Mesothelial cell of epicardium (in vitro differentiated cells): ENCODE data around the gene C12orf75. TPM values are rescaled to one million over a fixed set of nuclear protein-coding genes. Genes with fewer than 3 reads are reported as not detected.
"Not testable (repeated sequence)": the region's sequence is repeated elsewhere in the genome, so short reads cannot be mapped to it uniquely, and the experiment has no call there.

Source experiments
- DNase-seq, 2 experiments: peaks; one replicate each; pipeline ENCODE4 v3.0.0; 2021; ENCODE audit warnings: low spot score in 2 of 2; ENCODE audit not compliant: unreplicated experiment in 2 of 2
- H3K27ac Mint-ChIP-seq: 2 replicates; pipeline ENCODE4 v1.8.0; 2021; ENCODE audit warnings: mixed read lengths
- H3K27me3 Mint-ChIP-seq: 2 replicates; pipeline ENCODE4 v1.8.0; 2021; ENCODE audit warnings: low read depth, mixed read lengths
- H3K36me3 Mint-ChIP-seq: 2 replicates; pipeline ENCODE4 v1.8.0; 2021; ENCODE audit warnings: mixed read lengths
- H3K4me1 Mint-ChIP-seq: 2 replicates; pipeline ENCODE4 v1.8.0; 2021; ENCODE audit warnings: mixed read lengths
- H3K4me3 Mint-ChIP-seq: 2 replicates; pipeline ENCODE4 v1.8.0; 2021; ENCODE audit warnings: mild to moderate bottlenecking, moderate library complexity, mixed read lengths
- H3K9me3 Mint-ChIP-seq: 2 replicates; pipeline ENCODE4 v1.8.0; 2021; ENCODE audit warnings: mixed read lengths
- CTCF ChIP-seq: fragments of 200-600 bp; sonication (generic); IDR thresholded peaks from one replicate; pipeline ENCODE4 v1.5.0; 2021; ENCODE audit warnings: antibody characterized with exemption; ENCODE audit not compliant: unreplicated experiment
- total RNA-seq: library from RNA; stranded (reverse); gene quantifications from 3 replicates; pipeline ENCODE4 v1.2.1, GENCODE V29; 2021

C12orf75 gene
- total RNA-seq, 1 donor from 2014 or later = 15.6 TPM

- no peak for DNase-seq
- Mint-ChIP-seq H3K4me1 (peaks cover 13% of the 10 kb centered on the region), H3K4me3 (no peak overlapping the region), H3K27ac (no peak overlapping the region), H3K36me3 (peaks cover 3% of the 10 kb centered on the region), H3K27me3 (no peaks in the 10 kb centered on the region), H3K9me3 (peaks cover 10% of the 10 kb centered on the region)
- TF ChIP-seq CTCF = no peak
These were observed 36.3 kb upstream of the C12orf75 start for GRCh38 chr12:105294161-105294560.

- peaks cover 13% of the 10 kb centered on the region for H3K4me1 Mint-ChIP-seq
- TF ChIP-seq CTCF = no peak
- no peak for DNase-seq
- H3K27me3 Mint-ChIP-seq = no peaks in the 10 kb centered on the region
- peaks cover 5% of the 10 kb centered on the region for H3K36me3 Mint-ChIP-seq
- H3K4me3 Mint-ChIP-seq = no peak overlapping the region
- peaks cover 16% of the 10 kb centered on the region for H3K9me3 Mint-ChIP-seq
- no peak overlapping the region for H3K27ac Mint-ChIP-seq
These were observed 35.5 kb upstream of the C12orf75 start for GRCh38 chr12:105294886-105295479.

GRCh38 chr12:105296116-105297089, 34.1 kb upstream of the C12orf75 start:
- DNase-seq = no peak
- peaks cover 13% of the 10 kb centered on the region for H3K4me1 Mint-ChIP-seq
- peaks cover 5% of the 10 kb centered on the region for H3K36me3 Mint-ChIP-seq
- H3K4me3 Mint-ChIP-seq = no peak overlapping the region
- no peak for TF ChIP-seq CTCF
- no peak overlapping the region for H3K27ac Mint-ChIP-seq
- H3K9me3 Mint-ChIP-seq = peaks cover 27% of the 10 kb centered on the region
- H3K27me3 Mint-ChIP-seq = no peaks in the 10 kb centered on the region

GRCh38 chr12:105300883-105301282, 29.6 kb upstream of the C12orf75 start:
- Mint-ChIP-seq H3K9me3 (peaks cover 36% of the 10 kb centered on the region), H3K4me1 (peaks cover 6% of the 10 kb centered on the region), H3K27me3 (no peaks in the 10 kb centered on the region), H3K36me3 (peaks cover 5% of the 10 kb centered on the region), H3K27ac (no peak overlapping the region), H3K4me3 (no peak overlapping the region)
- no peak for DNase-seq
- no peak for TF ChIP-seq CTCF

GRCh38 chr12:105301696-105302095, 28.8 kb upstream of the C12orf75 start:
- H3K4me3 Mint-ChIP-seq = no peak overlapping the region
- H3K36me3 Mint-ChIP-seq = peaks cover 5% of the 10 kb centered on the region
- TF ChIP-seq CTCF = no peak
- no peak for DNase-seq
- no peaks in the 10 kb centered on the region for H3K4me1 Mint-ChIP-seq
- H3K27ac Mint-ChIP-seq = no peak overlapping the region
- peaks cover 36% of the 10 kb centered on the region for H3K9me3 Mint-ChIP-seq
- no peaks in the 10 kb centered on the region for H3K27me3 Mint-ChIP-seq

GRCh38 chr12:105302986-105303385, 27.5 kb upstream of the C12orf75 start:
- not testable (repeated sequence) for H3K27ac Mint-ChIP-seq, H3K27me3 Mint-ChIP-seq, H3K36me3 Mint-ChIP-seq, H3K4me3 Mint-ChIP-seq, H3K4me1 Mint-ChIP-seq, DNase-seq
- H3K9me3 Mint-ChIP-seq = peaks cover 33% of the 10 kb centered on the region

GRCh38 chr12:105304626-105305025, 25.9 kb upstream of the C12orf75 start:
- H3K27me3 Mint-ChIP-seq, H3K27ac Mint-ChIP-seq, DNase-seq, H3K36me3 Mint-ChIP-seq, H3K4me3 Mint-ChIP-seq, H3K4me1 Mint-ChIP-seq: not testable (repeated sequence)
- H3K9me3 Mint-ChIP-seq = peaks cover 34% of the 10 kb centered on the region

- not testable (repeated sequence) for H3K27ac Mint-ChIP-seq, DNase-seq, H3K4me1 Mint-ChIP-seq, H3K27me3 Mint-ChIP-seq, H3K36me3 Mint-ChIP-seq, H3K4me3 Mint-ChIP-seq
- peaks cover 24% of the 10 kb centered on the region for H3K9me3 Mint-ChIP-seq
These were observed 22.7 kb upstream of the C12orf75 start for GRCh38 chr12:105307601-105308314.
